H9 (cell line): ENCODE results near the gene H6PD. TPM values are rescaled to one million over a fixed set of nuclear protein-coding genes. Genes with fewer than 3 reads are reported as not detected.

ENCODE experiments used
- DNase-seq: peaks from one replicate; pipeline ENCODE4 v3.0.0-alpha.2; 2017
- H2AFZ ChIP-seq: one replicate; pipeline ENCODE4 v1.6.1; 2013; ENCODE audit warnings: mild to moderate bottlenecking, low read length, control low read depth, moderate library complexity
- H2AK5ac ChIP-seq: 2 replicates; pipeline ENCODE4 v1.6.1; 2013; ENCODE audit warnings: low read length, control low read depth, mixed read lengths; ENCODE audit not compliant: insufficient read length
- H2BK120ac ChIP-seq: one replicate; pipeline ENCODE4 v1.6.1; 2013; ENCODE audit warnings: low read depth, mild to moderate bottlenecking, low read length, control low read depth, inconsistent platforms; ENCODE audit not compliant: poor library complexity, severe bottlenecking
- H2BK12ac ChIP-seq: 2 replicates; pipeline ENCODE4 v1.6.1; 2013; ENCODE audit warnings: low read length, control low read depth, mixed read lengths, low read depth; ENCODE audit not compliant: insufficient read length
- H2BK15ac ChIP-seq: 2 replicates; pipeline ENCODE4 v1.6.1; 2013; ENCODE audit warnings: low read depth, low read length, control low read depth
- H2BK20ac ChIP-seq: one replicate; pipeline ENCODE4 v1.6.1; 2013; ENCODE audit warnings: low read depth, mild to moderate bottlenecking, low read length, control low read depth, inconsistent platforms; ENCODE audit not compliant: poor library complexity, severe bottlenecking
- H2BK5ac ChIP-seq: 2 replicates; pipeline ENCODE4 v1.6.1; 2013; ENCODE audit warnings: low read length, control low read depth, mixed read lengths; ENCODE audit not compliant: insufficient read length
- H3K14ac ChIP-seq: 2 replicates; pipeline ENCODE4 v1.6.1; 2013; ENCODE audit warnings: low read length, control low read depth; ENCODE audit not compliant: insufficient read depth
- H3K18ac ChIP-seq: 2 replicates; pipeline ENCODE4 v1.6.1; 2013; ENCODE audit warnings: low read depth, mild to moderate bottlenecking, mixed read lengths, low read length, control low read depth; ENCODE audit not compliant: insufficient read length
- H3K23ac ChIP-seq: 2 replicates; pipeline ENCODE4 v1.6.1; 2013; ENCODE audit warnings: low read length, control low read depth, mixed read lengths, low read depth; ENCODE audit not compliant: insufficient read length
- H3K23me2 ChIP-seq: 2 replicates; pipeline ENCODE4 v1.6.1; 2013; ENCODE audit warnings: low read depth, mild to moderate bottlenecking, mixed read lengths, low read length, control low read depth; ENCODE audit not compliant: insufficient read length, poor library complexity, severe bottlenecking
- H3K27ac ChIP-seq: 2 replicates; pipeline ENCODE4 v1.5.1; 2013; ENCODE audit warnings: low read length, control low read depth, mixed read lengths, low read depth; ENCODE audit not compliant: insufficient read length
- H3K27me3 ChIP-seq: 2 replicates; pipeline ENCODE4 v1.6.1; 2013; ENCODE audit warnings: low read length, control low read depth, inconsistent platforms; ENCODE audit not compliant: insufficient read depth
- H3K4ac ChIP-seq: 2 replicates; pipeline ENCODE4 v1.6.1; 2013; ENCODE audit warnings: low read depth, mild to moderate bottlenecking, control low read depth, inconsistent platforms, low read length, moderate library complexity
- H3K4me1 ChIP-seq: 2 replicates; pipeline ENCODE4 v1.6.1; 2013; ENCODE audit warnings: low read length, control low read depth, inconsistent platforms; ENCODE audit not compliant: insufficient read depth
- H3K4me2 ChIP-seq: 2 replicates; pipeline ENCODE4 v1.6.1; 2013; ENCODE audit warnings: low read length, control low read depth, mixed read lengths; ENCODE audit not compliant: insufficient read length, insufficient read depth
- H3K56ac ChIP-seq: 2 replicates; pipeline ENCODE4 v1.6.1; 2013; ENCODE audit warnings: low read depth, mild to moderate bottlenecking, mixed read lengths, low read length, control low read depth; ENCODE audit not compliant: insufficient read length
- H3K79me1 ChIP-seq: 2 replicates; pipeline ENCODE4 v1.6.1; 2013; ENCODE audit warnings: low read depth, mild to moderate bottlenecking, moderate library complexity, low read length, control low read depth, inconsistent platforms; ENCODE audit not compliant: insufficient read depth, poor library complexity, severe bottlenecking
- H3K79me2 ChIP-seq: 2 replicates; pipeline ENCODE4 v1.6.1; 2013; ENCODE audit warnings: low read length, control low read depth, inconsistent platforms; ENCODE audit not compliant: insufficient read depth
- H3K9ac ChIP-seq: 2 replicates; pipeline ENCODE4 v1.6.1; 2013; ENCODE audit warnings: low read length, control low read depth, mixed read lengths; ENCODE audit not compliant: insufficient read length; ENCODE audit errors: extremely low read depth
- H3K9me3 ChIP-seq: one replicate; pipeline ENCODE4 v1.6.1; 2013; ENCODE audit warnings: low read depth, low read length, inconsistent platforms; ENCODE audit not compliant: control insufficient read depth
- H3T11ph ChIP-seq: one replicate; pipeline ENCODE4 v1.6.1; 2013; ENCODE audit warnings: mild to moderate bottlenecking, low read length, control low read depth, inconsistent platforms
- H4K20me1 ChIP-seq: one replicate; pipeline ENCODE4 v1.6.1; 2013; ENCODE audit not compliant: control insufficient read depth, insufficient read length, insufficient read depth
- H4K5ac ChIP-seq: 2 replicates; pipeline ENCODE4 v1.6.1; 2013; ENCODE audit warnings: low read depth, mild to moderate bottlenecking, mixed read lengths, low read length, control low read depth; ENCODE audit not compliant: insufficient read length
- H4K8ac ChIP-seq: replicated peaks from 2 replicates; pipeline ENCODE4 v1.6.1; 2013; ENCODE audit warnings: low read length, control low read depth, mixed read lengths, low read depth; ENCODE audit not compliant: insufficient read length
- H4K91ac ChIP-seq: 2 replicates; pipeline ENCODE4 v1.6.1; 2013; ENCODE audit warnings: low read depth, mild to moderate bottlenecking, moderate library complexity, mixed read lengths, low read length, control low read depth; ENCODE audit not compliant: insufficient read length
- H3K27ac Mint-ChIP-seq, 3 experiments: 2 replicates in 2 of 3; 3 replicates in 1 of 3; pipeline ENCODE4 v1.8.0; 2020 to 2021; ENCODE audit warnings: mixed read lengths in 3 of 3, mild to moderate bottlenecking in 1 of 3, moderate library complexity in 1 of 3
- H3K27me3 Mint-ChIP-seq: 2 replicates; pipeline ENCODE4 v1.8.0; 2021; ENCODE audit warnings: low read depth, mild to moderate bottlenecking, moderate library complexity, mixed read lengths
- H3K36me3 Mint-ChIP-seq, 3 experiments: 2 replicates in 2 of 3; 3 replicates in 1 of 3; pipeline ENCODE4 v1.8.0; 2020 to 2021; ENCODE audit warnings: low read depth in 3 of 3, mixed read lengths in 3 of 3; ENCODE audit not compliant: insufficient read depth in 1 of 3
- H3K4me1 Mint-ChIP-seq, 2 experiments: 2 replicates each; pipeline ENCODE4 v1.8.0; 2020; ENCODE audit warnings: mixed read lengths in 2 of 2
- H3K4me3 Mint-ChIP-seq, 2 experiments: 2 replicates in 1 of 2; 3 replicates in 1 of 2; pipeline ENCODE4 v1.8.0; 2020 to 2021; ENCODE audit warnings: mild to moderate bottlenecking in 2 of 2, mixed read lengths in 2 of 2, moderate library complexity in 1 of 2
- H3K9me3 Mint-ChIP-seq, 2 experiments: 2 replicates in 1 of 2; 3 replicates in 1 of 2; pipeline ENCODE4 v1.8.0; 2020; ENCODE audit warnings: mild to moderate bottlenecking in 2 of 2, mixed read lengths in 2 of 2, moderate library complexity in 1 of 2
- WGBS: extraction: QIAGEN DNeasy Blood & Tissue Kit; methylation state at CpG from one replicate; pipeline ENCODE4 v1.1.7; 2013; ENCODE audit warnings: missing lambda C conversion rate, low lambda C conversion rate, mixed read lengths; ENCODE audit not compliant: insufficient read length; ENCODE audit errors: extremely low coverage; 5-methylcytosine and 5-hydroxymethylcytosine counted together
- total RNA-seq: library from RNA; stranded (reverse); gene quantifications from 2 replicates; pipeline ENCODE4 v1.2.1, GENCODE V29; 2021
- TF ChIP-seq, protein P1 (sequence below): fragments of 200-600 bp; sonication (generic); conservative IDR thresholded peaks from 3 replicates; pipeline ENCODE4 v1.8.0; 2021; ENCODE audit warnings: antibody characterized with exemption, mild to moderate bottlenecking

H6PD gene
- total RNA-seq, 1 experiment from 2014 or later: 7.9 TPM

DNA sequence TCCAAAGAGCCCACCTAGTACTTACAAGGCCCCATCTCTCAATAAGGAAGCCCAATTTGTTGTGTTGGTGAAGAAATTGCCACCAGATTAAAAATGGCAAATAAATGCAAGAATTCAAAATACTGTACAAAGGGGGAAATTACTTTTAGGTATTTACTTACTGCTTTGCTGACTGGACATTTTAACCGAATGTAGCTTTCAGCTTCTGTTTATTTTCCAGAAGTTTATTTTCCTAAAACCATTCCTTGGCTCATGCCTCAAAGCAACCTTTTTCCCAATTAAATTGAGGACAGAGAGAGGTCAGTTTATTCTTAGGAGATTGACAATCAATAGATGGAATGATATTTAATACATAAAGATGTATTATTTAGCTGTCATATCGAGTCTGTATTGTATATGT lies 47.6 kb upstream of the H6PD start:
- no peaks in the 10 kb centered on the region for H3K4me1 ChIP-seq
- H3K4me3 Mint-ChIP-seq: no peak overlapping the region
- DNase-seq: no peak
- H4K8ac ChIP-seq: no peak overlapping the region
- H3K23me2 ChIP-seq: peaks cover 10% of the 10 kb centered on the region
- no peaks in the 10 kb centered on the region for H3K9me3 ChIP-seq
- no peaks in the 10 kb centered on the region; the same call in 1 of the 2 replicates for H3K27me3 ChIP-seq
- H3K79me2 ChIP-seq: no peaks in the 10 kb centered on the region
- H3K14ac ChIP-seq: no peak overlapping the region
- H2BK15ac ChIP-seq: no peak overlapping the region
- peaks cover 16 to 27% of the 10 kb centered on the region in 2 experiments for H3K4me1 Mint-ChIP-seq
- H3K9me3 Mint-ChIP-seq: peaks cover 0 to 4% of the 10 kb centered on the region in 2 experiments; a peak in 2 of 5 replicates
- no peak overlapping the region for H2AFZ ChIP-seq
- H3K23ac ChIP-seq: no peak overlapping the region
- no peak overlapping the region for H2BK5ac ChIP-seq
- H3K56ac ChIP-seq: no peak overlapping the region
- peaks cover 0 to 8% (median 3%) of the 10 kb centered on the region in 3 experiments; a peak in 1 of 7 replicates for H3K36me3 Mint-ChIP-seq
- H3K4ac ChIP-seq: no peak overlapping the region
- H3T11ph ChIP-seq: no peak overlapping the region
- H3K18ac ChIP-seq: no peak overlapping the region
- H4K5ac ChIP-seq: no peak overlapping the region
- no CpG with 5 or more reads among the region's 2 CpGs for WGBS
- H3K27ac ChIP-seq: no peak overlapping the region
- H2BK20ac ChIP-seq: no peak overlapping the region
- H3K79me1 ChIP-seq: no peaks in the 10 kb centered on the region
- no peaks in the 10 kb centered on the region for H4K20me1 ChIP-seq
- H3K9ac ChIP-seq: no peak overlapping the region
- TF ChIP-seq, protein P1, sequence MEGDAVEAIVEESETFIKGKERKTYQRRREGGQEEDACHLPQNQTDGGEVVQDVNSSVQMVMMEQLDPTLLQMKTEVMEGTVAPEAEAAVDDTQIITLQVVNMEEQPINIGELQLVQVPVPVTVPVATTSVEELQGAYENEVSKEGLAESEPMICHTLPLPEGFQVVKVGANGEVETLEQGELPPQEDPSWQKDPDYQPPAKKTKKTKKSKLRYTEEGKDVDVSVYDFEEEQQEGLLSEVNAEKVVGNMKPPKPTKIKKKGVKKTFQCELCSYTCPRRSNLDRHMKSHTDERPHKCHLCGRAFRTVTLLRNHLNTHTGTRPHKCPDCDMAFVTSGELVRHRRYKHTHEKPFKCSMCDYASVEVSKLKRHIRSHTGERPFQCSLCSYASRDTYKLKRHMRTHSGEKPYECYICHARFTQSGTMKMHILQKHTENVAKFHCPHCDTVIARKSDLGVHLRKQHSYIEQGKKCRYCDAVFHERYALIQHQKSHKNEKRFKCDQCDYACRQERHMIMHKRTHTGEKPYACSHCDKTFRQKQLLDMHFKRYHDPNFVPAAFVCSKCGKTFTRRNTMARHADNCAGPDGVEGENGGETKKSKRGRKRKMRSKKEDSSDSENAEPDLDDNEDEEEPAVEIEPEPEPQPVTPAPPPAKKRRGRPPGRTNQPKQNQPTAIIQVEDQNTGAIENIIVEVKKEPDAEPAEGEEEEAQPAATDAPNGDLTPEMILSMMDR: no peak
- no peak overlapping the region for H3K4me2 ChIP-seq
- H4K91ac ChIP-seq: no peak overlapping the region
- H2AK5ac ChIP-seq: no peak overlapping the region
- H2BK120ac ChIP-seq: no peak overlapping the region
- no peak overlapping the region for H2BK12ac ChIP-seq
- H3K27me3 Mint-ChIP-seq: peaks cover 23% of the 10 kb centered on the region
- no peak overlapping the region for H3K27ac Mint-ChIP-seq
